PC-9 (cell line): ENCODE results near the gene RELA.

Experiments
- EZH2 ChIP-seq: fragments of 200-600 bp; sonication (generic); IDR thresholded peaks from 2 replicates; pipeline ENCODE4 v1.8.0; 2017; ENCODE audit warnings: antibody characterized with exemption, low read depth
- TF ChIP-seq, protein P1 (sequence below): fragments of 200-600 bp; sonication (generic); conservative IDR thresholded peaks from 2 replicates; pipeline ENCODE4 v1.6.1; 2017; ENCODE audit warnings: mixed run types, antibody characterized with exemption, mild to moderate bottlenecking, moderate library complexity

GRCh38 chr11:65653229-65654225, 9.2 kb downstream of the RELA start:
- TF ChIP-seq, protein P1, sequence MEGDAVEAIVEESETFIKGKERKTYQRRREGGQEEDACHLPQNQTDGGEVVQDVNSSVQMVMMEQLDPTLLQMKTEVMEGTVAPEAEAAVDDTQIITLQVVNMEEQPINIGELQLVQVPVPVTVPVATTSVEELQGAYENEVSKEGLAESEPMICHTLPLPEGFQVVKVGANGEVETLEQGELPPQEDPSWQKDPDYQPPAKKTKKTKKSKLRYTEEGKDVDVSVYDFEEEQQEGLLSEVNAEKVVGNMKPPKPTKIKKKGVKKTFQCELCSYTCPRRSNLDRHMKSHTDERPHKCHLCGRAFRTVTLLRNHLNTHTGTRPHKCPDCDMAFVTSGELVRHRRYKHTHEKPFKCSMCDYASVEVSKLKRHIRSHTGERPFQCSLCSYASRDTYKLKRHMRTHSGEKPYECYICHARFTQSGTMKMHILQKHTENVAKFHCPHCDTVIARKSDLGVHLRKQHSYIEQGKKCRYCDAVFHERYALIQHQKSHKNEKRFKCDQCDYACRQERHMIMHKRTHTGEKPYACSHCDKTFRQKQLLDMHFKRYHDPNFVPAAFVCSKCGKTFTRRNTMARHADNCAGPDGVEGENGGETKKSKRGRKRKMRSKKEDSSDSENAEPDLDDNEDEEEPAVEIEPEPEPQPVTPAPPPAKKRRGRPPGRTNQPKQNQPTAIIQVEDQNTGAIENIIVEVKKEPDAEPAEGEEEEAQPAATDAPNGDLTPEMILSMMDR: no peak
- TF ChIP-seq EZH2: no peak
